ENCODE results near the gene ZBTB20.

Gene ZBTB20

GRCh38 chr3:114432310-114432709 is 714.8 kb downstream of the ZBTB20 start:
- Histone ChIP-seq H3K4me3 (ENCODE audit: low read length in 2 of 2) (no peak overlapping the region), H3K27me3 (ENCODE audit: control insufficient read depth in 2 of 2, insufficient read depth in 2 of 2, low read length in 2 of 2) (no peaks in the 10 kb centered on the region), H3K4me1 (ENCODE audit: control insufficient read depth in 2 of 2, insufficient read depth in 2 of 2, low read length in 2 of 2) (no peaks in the 10 kb centered on the region), H3K9ac (ENCODE audit: low read depth in 1 of 2, low read length in 2 of 2) (no peak overlapping the region), H3K9me3 (ENCODE audit: control insufficient read depth in 2 of 2, low read length in 2 of 2) (no peaks in the 10 kb centered on the region), H3K27ac (ENCODE audit: low read depth in 2 of 2, low read length in 2 of 2) (no peak overlapping the region), H3K36me3 (ENCODE audit: control insufficient read depth in 2 of 2, insufficient read depth in 2 of 2, low read length in 2 of 2) (no peaks in the 10 kb centered on the region)

GRCh38 chr3:114428044-114428595 is 719.0 kb downstream of the ZBTB20 start:
- no peaks in the 10 kb centered on the region for H3K9me3 ChIP-seq (ENCODE audit: control insufficient read depth in 2 of 2, low read length in 2 of 2)
- no peak overlapping the region for H3K9ac ChIP-seq (ENCODE audit: low read depth in 1 of 2, low read length in 2 of 2)
- no peak overlapping the region for H3K27ac ChIP-seq (ENCODE audit: low read depth in 2 of 2, low read length in 2 of 2)
- no peaks in the 10 kb centered on the region for H3K27me3 ChIP-seq (ENCODE audit: control insufficient read depth in 2 of 2, insufficient read depth in 2 of 2, low read length in 2 of 2)
- H3K36me3 ChIP-seq (ENCODE audit: control insufficient read depth in 2 of 2, insufficient read depth in 2 of 2, low read length in 2 of 2) = no peaks in the 10 kb centered on the region
- no peak overlapping the region for H3K4me3 ChIP-seq (ENCODE audit: low read length in 2 of 2)
- H3K4me1 ChIP-seq (ENCODE audit: control insufficient read depth in 2 of 2, insufficient read depth in 2 of 2, low read length in 2 of 2) = no peaks in the 10 kb centered on the region

- H3K4me1 ChIP-seq (ENCODE audit: control insufficient read depth in 2 of 2, insufficient read depth in 2 of 2, low read length in 2 of 2) = no peaks in the 10 kb centered on the region
Measured at GRCh38 chr3:114427285-114428043, 719.6 kb downstream of the ZBTB20 start.

GRCh38 chr3:114424337-114424736 is 722.8 kb downstream of the ZBTB20 start:
- no peak overlapping the region for H3K9ac ChIP-seq (ENCODE audit: low read depth in 1 of 2, low read length in 2 of 2)
- no peak overlapping the region for H3K4me3 ChIP-seq (ENCODE audit: low read length in 2 of 2)
- no peak overlapping the region for H3K27ac ChIP-seq (ENCODE audit: low read depth in 2 of 2, low read length in 2 of 2)
- H3K9me3 ChIP-seq (ENCODE audit: control insufficient read depth in 2 of 2, low read length in 2 of 2) = no peaks in the 10 kb centered on the region
- H3K36me3 ChIP-seq (ENCODE audit: control insufficient read depth in 2 of 2, insufficient read depth in 2 of 2, low read length in 2 of 2) = no peaks in the 10 kb centered on the region
- no peaks in the 10 kb centered on the region for H3K27me3 ChIP-seq (ENCODE audit: control insufficient read depth in 2 of 2, insufficient read depth in 2 of 2, low read length in 2 of 2)
- H3K4me1 ChIP-seq (ENCODE audit: control insufficient read depth in 2 of 2, insufficient read depth in 2 of 2, low read length in 2 of 2) = no peaks in the 10 kb centered on the region

More at GRCh38 chr3:114427285-114428043, 719.6 kb downstream of the ZBTB20 start:
- Histone ChIP-seq H3K27ac (ENCODE audit: low read depth in 2 of 2, low read length in 2 of 2) (no peak overlapping the region), H3K27me3 (ENCODE audit: control insufficient read depth in 2 of 2, insufficient read depth in 2 of 2, low read length in 2 of 2) (no peaks in the 10 kb centered on the region), H3K4me3 (ENCODE audit: low read length in 2 of 2) (no peak overlapping the region), H3K9ac (ENCODE audit: low read depth in 1 of 2, low read length in 2 of 2) (no peak overlapping the region), H3K36me3 (ENCODE audit: control insufficient read depth in 2 of 2, insufficient read depth in 2 of 2, low read length in 2 of 2) (no peaks in the 10 kb centered on the region), H3K9me3 (ENCODE audit: control insufficient read depth in 2 of 2, low read length in 2 of 2) (no peaks in the 10 kb centered on the region)

GRCh38 chr3:114421204-114421603 is 725.9 kb downstream of the ZBTB20 start:
- no peaks in the 10 kb centered on the region for H3K9me3 ChIP-seq (ENCODE audit: control insufficient read depth in 2 of 2, low read length in 2 of 2)
- no peak overlapping the region for H3K9ac ChIP-seq (ENCODE audit: low read depth in 1 of 2, low read length in 2 of 2)
- H3K4me3 ChIP-seq (ENCODE audit: low read length in 2 of 2) = no peak overlapping the region
- peaks cover 0 to 2% of the 10 kb centered on the region in 2 donors for H3K4me1 ChIP-seq (ENCODE audit: control insufficient read depth in 2 of 2, insufficient read depth in 2 of 2, low read length in 2 of 2)
- H3K36me3 ChIP-seq (ENCODE audit: control insufficient read depth in 2 of 2, insufficient read depth in 2 of 2, low read length in 2 of 2) = no peaks in the 10 kb centered on the region
- H3K27ac ChIP-seq (ENCODE audit: low read depth in 2 of 2, low read length in 2 of 2) = no peak overlapping the region
- H3K27me3 ChIP-seq (ENCODE audit: control insufficient read depth in 2 of 2, insufficient read depth in 2 of 2, low read length in 2 of 2) = no peaks in the 10 kb centered on the region

GRCh38 chr3:114420072-114420471 is 727.0 kb downstream of the ZBTB20 start:
- Histone ChIP-seq H3K27ac (ENCODE audit: low read depth in 2 of 2, low read length in 2 of 2) (no peak overlapping the region), H3K9ac (ENCODE audit: low read depth in 1 of 2, low read length in 2 of 2) (no peak overlapping the region), H3K36me3 (ENCODE audit: control insufficient read depth in 2 of 2, insufficient read depth in 2 of 2, low read length in 2 of 2) (no peaks in the 10 kb centered on the region), H3K4me1 (ENCODE audit: control insufficient read depth in 2 of 2, insufficient read depth in 2 of 2, low read length in 2 of 2) (peaks cover 0 to 2% of the 10 kb centered on the region in 2 donors), H3K4me3 (ENCODE audit: low read length in 2 of 2) (no peak overlapping the region), H3K9me3 (ENCODE audit: control insufficient read depth in 2 of 2, low read length in 2 of 2) (no peaks in the 10 kb centered on the region), H3K27me3 (ENCODE audit: control insufficient read depth in 2 of 2, insufficient read depth in 2 of 2, low read length in 2 of 2) (no peaks in the 10 kb centered on the region)

GRCh38 chr3:114418724-114419543 is 728.2 kb downstream of the ZBTB20 start:
- H3K4me3 ChIP-seq (ENCODE audit: low read length in 2 of 2) = no peak overlapping the region
- peaks cover 0 to 2% of the 10 kb centered on the region in 2 donors for H3K4me1 ChIP-seq (ENCODE audit: control insufficient read depth in 2 of 2, insufficient read depth in 2 of 2, low read length in 2 of 2)
- H3K27me3 ChIP-seq (ENCODE audit: control insufficient read depth in 2 of 2, insufficient read depth in 2 of 2, low read length in 2 of 2) = no peaks in the 10 kb centered on the region
- H3K9me3 ChIP-seq (ENCODE audit: control insufficient read depth in 2 of 2, low read length in 2 of 2) = no peaks in the 10 kb centered on the region
- H3K27ac ChIP-seq (ENCODE audit: low read depth in 2 of 2, low read length in 2 of 2) = peak overlapping the region in 1 of 2 donors; percentile 35
- no peaks in the 10 kb centered on the region for H3K36me3 ChIP-seq (ENCODE audit: control insufficient read depth in 2 of 2, insufficient read depth in 2 of 2, low read length in 2 of 2)
- H3K9ac ChIP-seq (ENCODE audit: low read depth in 1 of 2, low read length in 2 of 2) = no peak overlapping the region

GRCh38 chr3:114418107-114418506 is 729.0 kb downstream of the ZBTB20 start:
- no peaks in the 10 kb centered on the region for H3K36me3 ChIP-seq (ENCODE audit: control insufficient read depth in 2 of 2, insufficient read depth in 2 of 2, low read length in 2 of 2)
- H3K9ac ChIP-seq (ENCODE audit: low read depth in 1 of 2, low read length in 2 of 2) = no peak overlapping the region
- no peaks in the 10 kb centered on the region for H3K27me3 ChIP-seq (ENCODE audit: control insufficient read depth in 2 of 2, insufficient read depth in 2 of 2, low read length in 2 of 2)
- H3K9me3 ChIP-seq (ENCODE audit: control insufficient read depth in 2 of 2, low read length in 2 of 2) = no peaks in the 10 kb centered on the region
- H3K4me1 ChIP-seq (ENCODE audit: control insufficient read depth in 2 of 2, insufficient read depth in 2 of 2, low read length in 2 of 2) = peaks cover 0 to 2% of the 10 kb centered on the region in 2 donors
- H3K4me3 ChIP-seq (ENCODE audit: low read length in 2 of 2) = no peak overlapping the region
- H3K27ac ChIP-seq (ENCODE audit: low read depth in 2 of 2, low read length in 2 of 2) = no peak overlapping the region

GRCh38 chr3:114417675-114418074 is 729.4 kb downstream of the ZBTB20 start:
- H3K36me3 ChIP-seq (ENCODE audit: control insufficient read depth in 2 of 2, insufficient read depth in 2 of 2, low read length in 2 of 2) = no peaks in the 10 kb centered on the region
- no peaks in the 10 kb centered on the region for H3K27me3 ChIP-seq (ENCODE audit: control insufficient read depth in 2 of 2, insufficient read depth in 2 of 2, low read length in 2 of 2)
- no peak overlapping the region for H3K4me3 ChIP-seq (ENCODE audit: low read length in 2 of 2)
- no peak overlapping the region for H3K9ac ChIP-seq (ENCODE audit: low read depth in 1 of 2, low read length in 2 of 2)
- no peak overlapping the region for H3K27ac ChIP-seq (ENCODE audit: low read depth in 2 of 2, low read length in 2 of 2)
- peaks cover 0 to 2% of the 10 kb centered on the region in 2 donors for H3K4me1 ChIP-seq (ENCODE audit: control insufficient read depth in 2 of 2, insufficient read depth in 2 of 2, low read length in 2 of 2)
- no peaks in the 10 kb centered on the region for H3K9me3 ChIP-seq (ENCODE audit: control insufficient read depth in 2 of 2, low read length in 2 of 2)

GRCh38 chr3:114417265-114417664 is 729.8 kb downstream of the ZBTB20 start:
- peaks cover 0 to 2% of the 10 kb centered on the region in 2 donors for H3K4me1 ChIP-seq (ENCODE audit: control insufficient read depth in 2 of 2, insufficient read depth in 2 of 2, low read length in 2 of 2)
- H3K27me3 ChIP-seq (ENCODE audit: control insufficient read depth in 2 of 2, insufficient read depth in 2 of 2, low read length in 2 of 2) = no peaks in the 10 kb centered on the region
- H3K36me3 ChIP-seq (ENCODE audit: control insufficient read depth in 2 of 2, insufficient read depth in 2 of 2, low read length in 2 of 2) = no peaks in the 10 kb centered on the region
- H3K9me3 ChIP-seq (ENCODE audit: control insufficient read depth in 2 of 2, low read length in 2 of 2) = no peaks in the 10 kb centered on the region
- H3K9ac ChIP-seq (ENCODE audit: low read depth in 1 of 2, low read length in 2 of 2) = no peak overlapping the region
- no peak overlapping the region for H3K4me3 ChIP-seq (ENCODE audit: low read length in 2 of 2)
- H3K27ac ChIP-seq (ENCODE audit: low read depth in 2 of 2, low read length in 2 of 2) = no peak overlapping the region

Measured in mucosa of rectum (tissue), 2 donors.